DOHH2 (cell line): ENCODE results near the gene MSH5.

ENCODE experiments used
- H3F3A ChIP-seq: fragments of 200-600 bp; sonication (generic), shearing (Covaris generic); 2 replicates; pipeline ENCODE4 v1.6.0; 2016; ENCODE audit warnings: antibody characterized with exemption, mild to moderate bottlenecking; ENCODE audit not compliant: control insufficient read depth, insufficient read depth
- H3K27ac ChIP-seq: fragments of 200-600 bp; sonication (generic); 2 replicates; pipeline ENCODE4 v1.5.1; 2014; ENCODE audit warnings: low read depth, mild to moderate bottlenecking, low read length, moderate library complexity
- H3K27me3 ChIP-seq: fragments of 200-600 bp; sonication (generic); 2 replicates; pipeline ENCODE4 v1.6.1; 2014; ENCODE audit warnings: mild to moderate bottlenecking, low read length, mixed read lengths; ENCODE audit not compliant: control insufficient read depth
- H3K36me3 ChIP-seq: fragments of 200-600 bp; sonication (generic); 2 replicates; pipeline ENCODE4 v1.6.1; 2014; ENCODE audit warnings: mild to moderate bottlenecking, low read length, moderate library complexity, mixed read lengths; ENCODE audit not compliant: control insufficient read depth
- H3K4me1 ChIP-seq: fragments of 200-600 bp; sonication (generic); 2 replicates; pipeline ENCODE4 v1.6.1; 2014; ENCODE audit warnings: mild to moderate bottlenecking, low read length, mixed read lengths; ENCODE audit not compliant: control insufficient read depth
- H3K4me2 ChIP-seq: fragments of 200-600 bp; sonication (generic); 2 replicates; pipeline ENCODE4 v1.6.0; 2014; ENCODE audit warnings: mild to moderate bottlenecking, low read length, moderate library complexity
- H3K4me3 ChIP-seq: fragments of 200-600 bp; sonication (generic); 2 replicates; pipeline ENCODE4 v1.5.1; 2014; ENCODE audit warnings: mild to moderate bottlenecking, low read length, mixed read lengths
- H3K79me2 ChIP-seq: fragments of 200-600 bp; sonication (generic); 2 replicates; pipeline ENCODE4 v1.6.1; 2014; ENCODE audit warnings: mild to moderate bottlenecking, low read length, mixed read lengths; ENCODE audit not compliant: control insufficient read depth
- H3K9me2 ChIP-seq: fragments of 200-600 bp; sonication (generic); replicated peaks from 2 replicates; pipeline ENCODE4 v1.6.1; 2014; ENCODE audit warnings: mild to moderate bottlenecking, low read length, mixed read lengths; ENCODE audit not compliant: control insufficient read depth
- H3K9me3 ChIP-seq: fragments of 200-600 bp; sonication (generic); 2 replicates; pipeline ENCODE4 v1.6.1; 2014; ENCODE audit warnings: antibody characterized with exemption, low read length, mixed read lengths; ENCODE audit not compliant: control insufficient read depth, insufficient read depth
- H4K20me1 ChIP-seq: fragments of 200-600 bp; sonication (generic); 2 replicates; pipeline ENCODE4 v1.6.0; 2014; ENCODE audit warnings: low read depth, mild to moderate bottlenecking, antibody characterized with exemption, low read length, moderate library complexity; ENCODE audit not compliant: control insufficient read depth, insufficient read depth
- CTCF ChIP-seq: fragments of 200-600 bp; sonication (generic); IDR thresholded peaks from one replicate; pipeline ENCODE4 v1.5.1; 2014; ENCODE audit warnings: antibody characterized with exemption, mild to moderate bottlenecking, low read depth, low read length; ENCODE audit not compliant: poor library complexity, severe bottlenecking
- EZH2phosphoT487 ChIP-seq: fragments of 200-600 bp; sonication (generic); IDR thresholded peaks from 2 replicates; pipeline ENCODE4 v1.6.1; 2017; ENCODE audit warnings: borderline replicate concordance, mild to moderate bottlenecking, antibody characterized with exemption, low read length, moderate library complexity, mixed read lengths

Gene MSH5

GRCh38 chr6:31712296-31712695 is 27.5 kb upstream of the MSH5 start:
- Histone ChIP-seq H3K27me3 (peaks cover 47% of the 10 kb centered on the region), H3K79me2 (no peaks in the 10 kb centered on the region), H3K4me2 (no peak overlapping the region), H3K9me3 (no peaks in the 10 kb centered on the region), H3K9me2 (no peaks in the 10 kb centered on the region), H3K36me3 (no peaks in the 10 kb centered on the region), H3K27ac (no peak overlapping the region), H4K20me1 (no peaks in the 10 kb centered on the region), H3K4me1 (peaks cover 5% of the 10 kb centered on the region; the same call in 1 of the 2 replicates), H3F3A (no peaks in the 10 kb centered on the region), H3K4me3 (no peak overlapping the region)
- peak; percentile 34 for TF ChIP-seq CTCF
- no peak for TF ChIP-seq EZH2phosphoT487

GRCh38 chr6:31713465-31713864 is 26.3 kb upstream of the MSH5 start:
- H3K9me2 ChIP-seq: no peaks in the 10 kb centered on the region
- H3K36me3 ChIP-seq: no peaks in the 10 kb centered on the region
- H3K9me3 ChIP-seq: no peaks in the 10 kb centered on the region
- H3K79me2 ChIP-seq: no peaks in the 10 kb centered on the region
- no peak overlapping the region for H3K4me2 ChIP-seq
- no peak overlapping the region for H3K27ac ChIP-seq
- H4K20me1 ChIP-seq: no peaks in the 10 kb centered on the region
- H3F3A ChIP-seq: no peaks in the 10 kb centered on the region
- H3K4me1 ChIP-seq: peaks cover 5% of the 10 kb centered on the region; the same call in 1 of the 2 replicates
- TF ChIP-seq CTCF: no peak
- TF ChIP-seq EZH2phosphoT487: no peak
- H3K4me3 ChIP-seq: no peak overlapping the region
- H3K27me3 ChIP-seq: peaks cover 47% of the 10 kb centered on the region

GRCh38 chr6:31713991-31714684 is 25.7 kb upstream of the MSH5 start:
- Histone ChIP-seq H3K9me3 (no peaks in the 10 kb centered on the region), H3K4me2 (no peak overlapping the region), H3K79me2 (no peaks in the 10 kb centered on the region), H3F3A (no peaks in the 10 kb centered on the region), H4K20me1 (no peaks in the 10 kb centered on the region), H3K9me2 (no peaks in the 10 kb centered on the region), H3K27ac (no peak overlapping the region), H3K4me1 (peaks cover 5% of the 10 kb centered on the region; the same call in 1 of the 2 replicates), H3K4me3 (no peak overlapping the region), H3K27me3 (peaks cover 47% of the 10 kb centered on the region), H3K36me3 (no peaks in the 10 kb centered on the region)
- TF ChIP-seq EZH2phosphoT487: no peak
- no peak for TF ChIP-seq CTCF
